Ishikawa (cell line): ENCODE results near the gene SFMBT1.

ENCODE experiments used
- CEBPB ChIP-seq: IDR thresholded peaks from 2 replicates; pipeline ENCODE4 v1.6.1; 2012
- EGR1 ChIP-seq: IDR thresholded peaks from 2 replicates; pipeline ENCODE4 v1.6.1; 2012
- EP300 ChIP-seq: IDR thresholded peaks from 2 replicates; pipeline ENCODE4 v1.6.1; 2012; ENCODE audit warnings: borderline replicate concordance
- FOXM1 ChIP-seq: IDR thresholded peaks from 2 replicates; pipeline ENCODE4 v1.6.1; 2012; ENCODE audit warnings: low read depth, borderline replicate concordance
- MAX ChIP-seq: IDR thresholded peaks from 2 replicates; pipeline ENCODE4 v1.6.1; 2012
- NFIC ChIP-seq: IDR thresholded peaks from 2 replicates; pipeline ENCODE4 v1.6.1; 2012
- RAD21 ChIP-seq: IDR thresholded peaks from 2 replicates; pipeline ENCODE4 v1.6.1; 2012; ENCODE audit warnings: low read depth
- REST ChIP-seq: IDR thresholded peaks from 2 replicates; pipeline ENCODE4 v1.6.1; 2012; ENCODE audit warnings: low read depth, mild to moderate bottlenecking
- TAF1 ChIP-seq: IDR thresholded peaks from 2 replicates; pipeline ENCODE4 v1.6.1; 2012; ENCODE audit warnings: low read depth, mild to moderate bottlenecking
- TCF12 ChIP-seq: IDR thresholded peaks from 2 replicates; pipeline ENCODE4 v1.6.1; 2012; ENCODE audit warnings: low read depth
- USF1 ChIP-seq: IDR thresholded peaks from 2 replicates; pipeline ENCODE4 v1.6.1; 2012
- YY1 ChIP-seq: IDR thresholded peaks from 2 replicates; pipeline ENCODE4 v1.6.1; 2012; ENCODE audit warnings: low read depth

GRCh38 chr3:52931889-52932288, 114.0 kb downstream of the SFMBT1 start:
- TF ChIP-seq TAF1 (no peak), FOXM1 (no peak), REST (no peak), EP300 (no peak), MAX (no peak), RAD21 (no peak), TCF12 (no peak), EGR1 (no peak), USF1 (no peak), CEBPB (no peak), YY1 (no peak), NFIC (no peak)
